Right ventricle myocardium superior (tissue), 1 donor: ENCODE measurements around the gene PCDHGA1. TPM values are rescaled to one million over a fixed set of nuclear protein-coding genes. Genes with fewer than 3 reads are reported as not detected.
"Not testable (repeated sequence)": the region's sequence is repeated elsewhere in the genome, so short reads cannot be mapped to it uniquely, and the experiment has no call there.

Experiments used
- ATAC-seq: fragments of 200-7000 bp; cut with Tn5 transposase; one replicate; pipeline ENCODE4 v1.9.1; 2020; ENCODE audit warnings: mild to moderate bottlenecking; ENCODE audit not compliant: poor library complexity
- DNase-seq: peaks from one replicate; pipeline ENCODE4 v3.0.0-alpha.2; 2020
- intact Hi-C: fragments of 100-400 bp; cut with DNase I; formaldehyde crosslinking; loops from one replicate; pipeline ENCODE4 v1.11.2; 2022
- total RNA-seq: library from RNA; stranded (reverse); fragmentation: NEBNext Ultra II Directional; extraction: Animal tissue kit (Norgen Biotek cat#: 25700); gene quantifications from one replicate; pipeline ENCODE4 v1.2.1, GENCODE V29; 2021
- donor health status: DM: no; HTN: yes; CAD: no; lungs with severe emphysema.

PCDHGA1 gene
- total RNA-seq, 1 donor from 2014 or later = 2.7 TPM

DNA sequence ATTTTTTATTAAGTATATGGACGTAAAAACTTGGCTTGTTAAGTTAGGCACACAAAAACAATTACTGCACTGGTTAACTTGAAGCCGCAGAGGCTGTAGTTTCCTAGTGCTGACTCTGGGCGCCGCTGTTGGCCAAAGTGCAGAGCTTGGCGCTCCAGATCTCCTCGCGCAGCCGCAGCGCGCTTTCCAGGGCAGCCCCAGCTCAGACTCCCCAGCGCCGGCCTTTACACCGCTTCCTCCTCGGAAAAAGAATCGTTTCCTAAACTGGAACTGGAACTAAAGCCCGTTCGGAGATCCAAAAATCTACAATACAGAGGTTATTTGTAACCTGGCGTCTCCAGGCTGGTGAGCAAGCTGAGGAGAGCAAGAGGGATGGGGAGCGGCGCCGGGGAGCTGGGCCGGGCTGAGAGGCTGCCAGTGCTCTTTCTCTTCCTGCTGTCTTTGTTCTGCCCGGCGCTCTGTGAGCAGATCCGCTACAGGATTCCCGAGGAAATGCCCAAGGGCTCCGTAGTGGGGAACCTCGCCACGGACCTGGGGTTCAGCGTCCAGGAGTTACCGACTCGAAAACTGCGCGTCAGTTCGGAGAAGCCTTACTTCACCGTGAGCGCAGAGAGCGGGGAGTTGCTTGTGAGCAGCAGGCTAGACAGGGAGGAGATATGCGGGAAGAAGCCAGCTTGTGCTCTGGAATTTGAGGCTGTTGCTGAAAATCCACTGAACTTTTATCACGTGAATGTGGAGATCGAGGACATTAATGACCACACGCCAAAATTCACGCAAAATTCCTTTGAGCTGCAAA, 67.6 kb downstream of the PCDHGA1 start, which contains the start of gene PCDHGB5:
Gene PCDHGB5 (plus strand): TSS at position 192 of the 796 bp plus-strand sequence. CDS start 181 bp downstream, at position 373.
- intact Hi-C loops, DNase-seq: not testable (repeated sequence)
- ATAC-seq = peak; percentile 93

GRCh38 chr5:141398608-141399007, 68.3 kb downstream of the PCDHGA1 start:
- intact Hi-C loops = no loop called here
- DNase-seq = no peak
- ATAC-seq = peak; percentile 37

DNA sequence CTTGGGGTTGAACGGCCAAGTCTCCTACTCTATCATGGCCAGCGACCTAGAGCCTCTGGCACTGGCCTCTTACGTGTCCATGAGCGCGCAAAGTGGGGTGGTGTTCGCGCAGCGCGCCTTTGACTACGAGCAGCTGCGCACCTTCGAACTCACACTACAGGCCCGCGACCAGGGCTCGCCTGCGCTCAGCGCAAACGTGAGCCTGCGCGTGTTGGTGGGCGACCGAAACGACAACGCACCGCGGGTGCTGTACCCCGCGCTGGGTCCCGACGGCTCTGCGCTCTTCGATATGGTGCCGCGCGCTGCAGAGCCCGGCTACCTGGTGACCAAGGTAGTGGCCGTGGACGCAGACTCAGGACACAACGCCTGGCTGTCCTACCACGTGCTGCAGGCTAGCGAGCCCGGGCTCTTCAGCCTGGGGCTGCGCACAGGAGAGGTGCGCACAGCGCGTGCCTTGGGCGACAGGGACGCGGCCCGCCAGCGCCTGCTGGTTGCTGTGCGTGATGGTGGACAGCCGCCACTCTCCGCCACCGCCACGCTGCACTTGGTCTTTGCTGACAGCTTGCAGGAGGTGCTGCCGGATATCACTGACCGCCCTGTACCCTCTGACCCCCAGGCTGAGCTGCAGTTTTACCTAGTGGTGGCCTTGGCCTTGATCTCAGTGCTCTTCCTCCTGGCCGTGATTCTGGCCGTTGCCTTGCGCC, 69.4 kb downstream of the PCDHGA1 start:
- no peak for DNase-seq

GRCh38 chr5:141402553-141403243, 72.4 kb downstream of the PCDHGA1 start, which contains the start of gene PCDHGA9:
Gene PCDHGA9 (plus strand): TSS chr5:141402778. CDS start chr5:141402953, 175 bp downstream.
- no peak for DNase-seq
- intact Hi-C loops = no loop called here
- no peak for ATAC-seq

More for the DNA sequence above, 69.4 kb downstream of the PCDHGA1 start:
- intact Hi-C loops = no loop called here
- no peak for ATAC-seq

GRCh38 chr5:141403387-141403786, 73.1 kb downstream of the PCDHGA1 start:
- DNase-seq (no peak), ATAC-seq (no peak)
- intact Hi-C loops = no loop called here

DNA sequence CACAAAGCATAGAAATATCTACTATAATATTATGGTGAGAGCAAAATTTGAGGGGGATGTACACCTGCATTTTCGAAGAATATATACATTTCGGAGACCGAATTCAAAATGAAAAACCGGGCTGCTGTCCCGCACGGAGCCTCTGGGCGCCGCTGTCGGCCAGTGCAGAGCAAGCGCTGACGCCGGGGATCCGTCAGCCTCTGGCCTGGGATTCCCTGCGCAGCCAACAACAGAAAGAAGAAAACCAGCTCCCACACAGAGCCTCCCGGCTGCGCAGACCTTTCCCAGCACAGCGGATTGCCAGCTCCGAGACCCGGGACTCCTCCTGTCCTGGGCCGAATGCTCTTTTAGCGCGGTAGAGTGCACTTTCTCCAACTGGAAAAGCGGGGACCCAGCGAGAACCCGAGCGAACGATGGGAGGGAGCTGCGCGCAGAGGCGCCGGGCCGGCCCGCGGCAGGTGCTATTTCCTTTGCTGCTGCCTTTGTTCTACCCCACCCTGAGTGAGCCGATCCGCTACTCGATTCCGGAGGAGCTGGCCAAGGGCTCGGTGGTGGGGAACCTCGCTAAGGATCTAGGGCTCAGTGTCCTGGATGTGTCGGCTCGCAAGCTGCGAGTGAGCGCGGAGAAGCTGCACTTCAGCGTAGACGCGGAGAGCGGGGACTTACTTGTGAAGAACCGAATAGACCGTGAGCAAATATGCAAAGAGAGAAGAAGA, 77.6 kb downstream of the PCDHGA1 start, which contains the start of gene PCDHGB6:
Gene PCDHGB6 (plus strand): TSS at position 232 of the 716 bp plus-strand sequence. CDS start 182 bp downstream, at position 414.
- intact Hi-C loops = not testable (repeated sequence)
- ATAC-seq (peak; percentile 93), DNase-seq (peak; percentile 80)

GRCh38 chr5:141409598-141410306, 79.4 kb downstream of the PCDHGA1 start:
- no peak for DNase-seq
- intact Hi-C loops = loop anchor here (5.0 kb wide), 1 partner anchor 62 kb away; no protein-coding TSS in a partner anchor
- no peak for ATAC-seq

GRCh38 chr5:141411575-141411974, 81.3 kb downstream of the PCDHGA1 start:
- DNase-seq = no peak
- no peak for ATAC-seq
- intact Hi-C loops = loop anchor here (5.0 kb wide), 1 partner anchor 64 kb away; no protein-coding TSS in a partner anchor

DNA sequence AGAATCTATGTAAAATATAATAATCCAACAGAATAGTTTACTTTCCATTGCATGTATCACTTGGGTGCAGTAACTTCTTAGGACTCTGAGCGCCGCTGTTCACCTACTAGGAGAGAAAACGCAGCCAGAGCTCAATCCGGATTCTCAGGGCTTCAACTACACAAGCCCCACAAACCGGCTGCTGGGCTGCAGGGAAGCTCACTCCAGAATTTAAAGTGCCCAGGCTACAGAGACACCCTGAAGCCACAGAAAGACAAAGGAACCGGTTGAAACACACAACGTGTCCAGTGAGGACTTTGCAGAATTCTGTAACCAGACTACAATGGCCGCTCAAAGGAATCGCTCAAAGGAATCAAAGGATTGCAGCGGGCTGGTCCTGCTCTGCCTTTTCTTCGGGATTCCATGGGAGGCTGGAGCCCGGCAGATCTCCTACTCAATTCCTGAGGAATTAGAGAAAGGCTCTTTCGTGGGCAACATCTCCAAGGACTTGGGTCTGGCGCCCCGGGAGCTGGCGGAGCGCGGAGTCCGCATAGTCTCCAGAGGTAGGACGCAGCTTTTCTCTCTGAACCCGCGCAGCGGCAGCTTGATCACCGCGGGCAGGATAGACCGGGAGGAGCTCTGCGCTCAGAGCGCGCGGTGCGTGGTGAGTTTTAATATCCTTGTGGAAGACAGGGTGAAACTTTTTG, 82.7 kb downstream of the PCDHGA1 start, which contains the start of gene PCDHGA10:
Gene PCDHGA10 (plus strand): TSS at position 134 of the 686 bp plus-strand sequence. CDS start 189 bp downstream, at position 323.
- ATAC-seq (peak; percentile 73), DNase-seq (no peak)
- intact Hi-C loops = loop anchor here (5.0 kb wide), 1 partner anchor 66 kb away; no protein-coding TSS in a partner anchor

DNA sequence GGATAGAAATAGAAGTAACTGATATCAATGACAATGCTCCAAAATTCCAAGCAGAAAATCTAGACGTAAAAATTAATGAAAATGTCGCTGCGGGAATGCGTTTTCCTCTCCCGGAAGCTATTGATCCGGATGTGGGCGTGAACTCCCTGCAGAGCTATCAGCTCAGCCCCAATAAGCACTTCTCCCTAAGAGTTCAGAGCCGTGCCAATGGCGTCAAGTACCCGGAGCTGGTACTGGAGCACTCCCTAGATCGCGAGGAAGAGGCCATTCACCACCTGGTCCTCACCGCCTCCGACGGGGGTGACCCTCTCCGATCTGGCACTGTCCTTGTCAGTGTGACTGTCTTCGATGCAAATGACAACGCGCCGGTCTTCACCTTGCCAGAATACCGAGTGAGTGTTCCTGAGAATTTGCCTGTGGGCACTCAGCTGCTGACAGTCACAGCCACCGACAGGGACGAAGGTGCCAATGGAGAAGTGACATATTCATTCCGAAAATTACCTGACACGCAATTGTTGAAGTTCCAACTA, 83.3 kb downstream of the PCDHGA1 start:
- peak; percentile 32 for ATAC-seq

DNA sequence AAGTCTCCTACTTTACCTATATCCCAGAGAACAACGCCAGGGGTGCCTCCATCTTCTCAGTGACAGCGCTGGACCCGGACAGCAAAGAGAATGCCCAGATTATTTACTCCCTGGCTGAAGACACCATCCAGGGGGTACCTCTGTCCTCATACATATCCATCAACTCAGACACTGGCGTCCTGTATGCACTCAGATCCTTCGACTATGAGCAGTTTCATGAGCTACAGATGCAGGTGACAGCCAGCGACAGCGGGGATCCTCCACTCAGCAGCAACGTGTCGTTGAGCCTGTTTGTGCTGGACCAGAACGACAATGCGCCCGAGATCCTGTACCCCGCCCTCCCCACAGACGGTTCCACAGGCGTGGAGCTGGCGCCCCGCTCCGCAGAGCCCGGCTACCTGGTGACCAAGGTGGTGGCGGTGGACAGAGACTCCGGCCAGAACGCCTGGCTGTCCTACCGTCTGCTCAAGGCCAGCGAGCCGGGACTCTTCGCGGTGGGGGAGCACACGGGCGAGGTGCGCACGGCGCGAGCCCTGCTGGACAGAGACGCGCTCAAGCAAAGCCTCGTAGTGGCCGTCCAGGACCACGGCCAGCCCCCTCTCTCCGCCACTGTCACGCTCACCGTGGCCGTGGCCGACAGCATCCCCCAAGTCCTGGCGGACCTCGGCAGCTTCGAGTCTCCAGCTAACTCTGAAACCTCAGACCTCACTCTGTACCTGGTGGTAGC, 84.4 kb downstream of the PCDHGA1 start:
- DNase-seq, ATAC-seq: not testable (repeated sequence)
- intact Hi-C loops = loop anchor here (5.0 kb wide), 1 partner anchor 67 kb away; no protein-coding TSS in a partner anchor

More for the DNA sequence above, 83.3 kb downstream of the PCDHGA1 start:
- no peak for DNase-seq
- intact Hi-C loops = loop anchor here (5.0 kb wide), 1 partner anchor 66 kb away; no protein-coding TSS in a partner anchor

DNA sequence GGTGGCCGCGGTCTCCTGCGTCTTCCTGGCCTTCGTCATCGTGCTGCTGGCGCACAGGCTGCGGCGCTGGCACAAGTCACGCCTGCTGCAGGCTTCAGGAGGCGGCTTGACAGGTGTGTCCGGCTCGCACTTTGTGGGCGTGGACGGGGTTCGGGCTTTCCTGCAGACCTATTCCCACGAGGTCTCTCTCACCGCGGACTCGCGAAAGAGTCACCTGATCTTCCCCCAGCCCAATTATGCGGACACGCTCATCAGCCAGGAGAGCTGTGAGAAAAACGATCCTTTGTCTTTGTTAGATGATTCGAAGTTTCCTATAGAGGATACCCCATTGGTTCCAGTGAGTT, 84.9 kb downstream of the PCDHGA1 start:
- ATAC-seq, intact Hi-C loops, DNase-seq: not testable (repeated sequence)

DNA sequence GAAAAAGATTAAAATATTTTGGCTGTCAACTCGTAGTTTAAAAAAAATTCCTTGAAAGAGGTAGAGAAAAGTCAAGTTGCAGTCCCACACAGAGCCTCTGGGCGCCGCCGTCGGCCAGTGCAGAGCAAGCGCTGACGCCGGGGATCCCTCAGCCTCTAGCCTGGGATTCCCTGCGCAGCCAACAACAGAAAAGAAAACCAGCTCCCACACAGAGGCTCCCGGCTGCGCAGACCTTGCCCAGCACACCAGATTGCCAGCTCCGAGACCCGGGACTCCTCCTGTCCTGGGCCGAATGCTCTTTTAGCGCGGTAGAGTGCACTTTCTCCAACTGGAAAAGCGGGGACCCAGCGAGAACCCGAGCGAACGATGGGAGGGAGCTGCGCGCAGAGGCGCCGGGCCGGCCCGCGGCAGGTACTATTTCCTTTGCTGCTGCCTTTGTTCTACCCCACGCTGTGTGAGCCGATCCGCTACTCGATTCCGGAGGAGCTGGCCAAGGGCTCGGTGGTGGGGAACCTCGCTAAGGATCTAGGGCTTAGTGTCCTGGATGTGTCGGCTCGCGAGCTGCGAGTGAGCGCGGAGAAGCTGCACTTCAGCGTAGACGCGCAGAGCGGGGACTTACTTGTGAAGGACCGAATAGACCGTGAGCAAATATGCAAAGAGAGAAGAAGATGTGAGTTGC, 87.3 kb downstream of the PCDHGA1 start, which contains the start of gene PCDHGB7:
Gene PCDHGB7 (plus strand): TSS at position 184 of the 679 bp plus-strand sequence. CDS start 183 bp downstream, at position 367.
- DNase-seq (peak; percentile 88), ATAC-seq (peak; percentile 90)
- intact Hi-C loops = loop anchor here (2.0 kb wide), 1 partner anchor 143 kb away; no protein-coding TSS in a partner anchor

GRCh38 chr5:141419074-141419880, 89.0 kb downstream of the PCDHGA1 start:
- ATAC-seq (no peak), DNase-seq (no peak)
- intact Hi-C loops = no loop called here
